COLO668 (cell line): ENCODE measurements around the gene DLL3.

Source experiments
- DNase-seq: peaks from one replicate; lab custom pipeline; 2025; ENCODE audit not compliant: unreplicated experiment; lab: John Stamatoyannopoulos, UW

DLL3 gene

GRCh38 chr19:39550197-39550596, 51.5 kb downstream of the DLL3 start:
- no peak for DNase-seq

GRCh38 chr19:39553082-39553652, 54.4 kb downstream of the DLL3 start:
- DNase-seq = no peak

- no peak for DNase-seq
Measured at GRCh38 chr19:39554701-39555311, 56.1 kb downstream of the DLL3 start.

GRCh38 chr19:39555883-39556282, 57.1 kb downstream of the DLL3 start:
- DNase-seq = no peak
